Nephron (organoid): Measurements from ENCODE around the gene TJP3.

Experiments
- H3K27ac Mint-ChIP-seq, 3 experiments: 2 replicates each; pipeline ENCODE4 v1.8.0; 2020; ENCODE audit warnings: mixed read lengths in 3 of 3, mild to moderate bottlenecking in 2 of 3, moderate library complexity in 1 of 3
- H3K27me3 Mint-ChIP-seq: 2 replicates; pipeline ENCODE4 v1.8.0; 2021; ENCODE audit warnings: low read depth, mild to moderate bottlenecking, moderate library complexity, mixed read lengths
- H3K36me3 Mint-ChIP-seq: 2 replicates; pipeline ENCODE4 v1.8.0; 2020; ENCODE audit warnings: low read depth, mixed read lengths
- H3K4me1 Mint-ChIP-seq: 2 replicates; pipeline ENCODE4 v1.8.0; 2020; ENCODE audit warnings: mixed read lengths
- H3K4me3 Mint-ChIP-seq, 3 experiments: 2 replicates each; pipeline ENCODE4 v1.8.0; 2020; ENCODE audit warnings: mild to moderate bottlenecking in 3 of 3, mixed read lengths in 3 of 3, moderate library complexity in 2 of 3
- H3K9me3 Mint-ChIP-seq: 2 replicates; pipeline ENCODE4 v1.8.0; 2020; ENCODE audit warnings: mixed read lengths
- CTCF ChIP-seq, 3 experiments: fragments of 200-600 bp; sonication (generic); IDR thresholded peaks; one replicate each; pipeline ENCODE4 v1.5.0; 2021; ENCODE audit warnings: antibody characterized with exemption in 3 of 3; ENCODE audit not compliant: unreplicated experiment in 3 of 3

Gene TJP3

GRCh38 chr19:3716147-3716668 is 8.0 kb downstream of the TJP3 start:
- Mint-ChIP-seq H3K27ac (no peak overlapping the region), H3K36me3 (no peaks in the 10 kb centered on the region), H3K4me3 (no peak overlapping the region), H3K27me3 (peaks cover 40% of the 10 kb centered on the region), H3K4me1 (peaks cover 6% of the 10 kb centered on the region), H3K9me3 (no peaks in the 10 kb centered on the region)
- TF ChIP-seq CTCF (IDR thresholded peaks at IDR 0.05; ENCODE audit: unreplicated experiment in 3 of 3) = no peak

- H3K27ac Mint-ChIP-seq = no peak overlapping the region
- H3K27me3 Mint-ChIP-seq = peaks cover 62% of the 10 kb centered on the region
- no peak for TF ChIP-seq CTCF (IDR thresholded peaks at IDR 0.05; ENCODE audit: unreplicated experiment in 3 of 3)
- no peaks in the 10 kb centered on the region for H3K36me3 Mint-ChIP-seq
- H3K4me3 Mint-ChIP-seq = no peak overlapping the region
- H3K4me1 Mint-ChIP-seq = no peaks in the 10 kb centered on the region
- no peaks in the 10 kb centered on the region for H3K9me3 Mint-ChIP-seq
Measured at GRCh38 chr19:3719868-3720267, 11.7 kb downstream of the TJP3 start.

GRCh38 chr19:3720349-3720917 is 12.2 kb downstream of the TJP3 start:
- no peak for TF ChIP-seq CTCF (IDR thresholded peaks at IDR 0.05; ENCODE audit: unreplicated experiment in 3 of 3)
- Mint-ChIP-seq H3K9me3 (no peaks in the 10 kb centered on the region), H3K4me3 (no peak overlapping the region), H3K36me3 (no peaks in the 10 kb centered on the region), H3K4me1 (no peaks in the 10 kb centered on the region), H3K27me3 (peaks cover 67% of the 10 kb centered on the region), H3K27ac (no peak overlapping the region)

- Mint-ChIP-seq H3K9me3 (no peaks in the 10 kb centered on the region), H3K36me3 (no peaks in the 10 kb centered on the region), H3K27ac (no peak overlapping the region), H3K4me1 (no peaks in the 10 kb centered on the region), H3K27me3 (peaks cover 75% of the 10 kb centered on the region), H3K4me3 (peak overlapping the region in 2 of 3 experiments; percentile 70 to 71)
- no peak for TF ChIP-seq CTCF (IDR thresholded peaks at IDR 0.05; ENCODE audit: unreplicated experiment in 3 of 3)
Measured at GRCh38 chr19:3721131-3721886, 13.1 kb downstream of the TJP3 start.

GRCh38 chr19:3721887-3722442 is 13.8 kb downstream of the TJP3 start:
- H3K27ac Mint-ChIP-seq = no peak overlapping the region
- no peaks in the 10 kb centered on the region for H3K9me3 Mint-ChIP-seq
- H3K27me3 Mint-ChIP-seq = peaks cover 75% of the 10 kb centered on the region
- no peak for TF ChIP-seq CTCF (IDR thresholded peaks at IDR 0.05; ENCODE audit: unreplicated experiment in 3 of 3)
- no peaks in the 10 kb centered on the region for H3K36me3 Mint-ChIP-seq
- peak overlapping the region; percentile 29 to 70 (median 36) for H3K4me3 Mint-ChIP-seq
- H3K4me1 Mint-ChIP-seq = no peaks in the 10 kb centered on the region
